Measurements from ENCODE around the gene FUT1. TPM values are rescaled to one million over a fixed set of nuclear protein-coding genes. Genes with fewer than 3 reads are reported as not detected.

FUT1 gene
- total and polyA plus RNA-seq, 4 donors, result 0.48 to 6.8 (median 1.0) TPM

DNA sequence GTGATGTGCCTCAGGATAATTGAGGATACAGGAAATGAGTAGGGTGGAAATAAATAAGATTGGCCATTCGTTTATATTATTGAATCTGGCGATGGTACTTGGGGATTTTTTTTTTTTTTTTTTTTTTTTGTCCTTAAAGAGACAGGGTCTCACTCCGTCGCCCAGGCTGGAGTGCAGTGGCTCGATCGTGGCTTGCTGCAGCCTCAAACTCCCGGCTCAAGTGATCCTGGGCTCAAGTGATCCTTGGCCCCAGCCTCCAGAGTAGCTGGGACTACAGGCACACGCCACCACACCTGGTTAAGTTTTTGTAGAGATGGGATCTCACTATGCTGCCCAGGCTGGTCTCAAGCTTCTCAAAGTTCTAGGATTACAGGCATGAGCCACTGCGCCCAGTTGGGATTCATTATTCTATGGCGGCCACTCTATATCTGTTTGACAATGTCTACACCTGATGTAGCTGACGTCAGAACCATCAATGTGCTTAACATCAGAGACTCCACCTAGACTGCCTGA lies 30.2 kb downstream of the FUT1 start:
- peaks cover 0 to 10% (median 2%) of the 10 kb centered on the region in 4 donors for H3K4me1 ChIP-seq (ENCODE audit: control insufficient read depth in 4 of 4, insufficient read depth in 4 of 4, low read length in 3 of 4)
- no peak for DNase-seq (ENCODE audit: low spot score)

DNA sequence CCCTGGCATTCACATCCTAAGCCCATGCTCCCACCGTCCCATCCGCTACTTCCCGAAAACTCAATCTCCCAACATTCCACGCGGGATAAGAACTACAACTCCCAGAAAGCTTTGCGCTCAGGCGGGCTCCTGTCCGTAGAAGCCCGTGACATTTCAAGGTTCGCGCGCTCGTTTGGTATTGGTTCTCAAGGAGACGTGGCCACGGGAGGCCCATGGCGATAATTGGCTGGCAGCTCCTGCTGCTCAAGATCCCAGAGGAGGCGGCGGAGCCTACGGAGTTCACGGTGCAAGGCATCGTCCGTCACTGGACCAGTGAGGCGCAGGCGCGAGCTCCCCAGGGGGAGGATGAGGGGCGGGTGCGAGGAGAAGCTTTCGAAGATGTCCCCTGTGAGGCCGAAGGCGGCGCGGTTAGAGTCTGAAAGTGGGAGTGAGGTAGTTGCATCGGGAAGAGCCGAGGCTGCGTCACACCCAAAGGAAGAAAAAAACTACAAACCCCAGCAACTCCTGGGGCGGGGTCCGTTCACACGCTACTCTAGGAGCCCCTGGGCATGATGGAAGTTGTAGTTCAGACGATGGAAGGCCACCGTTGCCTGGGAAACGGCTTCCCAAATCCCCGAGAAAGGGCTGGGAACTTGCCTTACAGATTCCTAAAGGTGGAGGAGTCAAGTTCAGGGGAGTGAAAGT lies 31.7 kb downstream of the FUT1 start:
- no peak overlapping the region for H3K9ac ChIP-seq (ENCODE audit: low read depth in 1 of 2, low read length in 2 of 2)
- H3K9me3 ChIP-seq (ENCODE audit: control insufficient read depth in 4 of 4, low read length in 3 of 4), result no peaks in the 10 kb centered on the region
- peak overlapping the region; percentile 78 to 90 for H3K27ac ChIP-seq (ENCODE audit: low read depth in 1 of 2, low read length in 2 of 2)
- peak; percentile 96 for DNase-seq (ENCODE audit: low spot score)
- no peaks in the 10 kb centered on the region for H3K27me3 ChIP-seq (ENCODE audit: control insufficient read depth in 4 of 4, insufficient read depth in 4 of 4, low read length in 3 of 4)
- 11% methylated on average over 42 of the region's 42 CpGs for WGBS
- H3K36me3 ChIP-seq (ENCODE audit: control insufficient read depth in 4 of 4, insufficient read depth in 3 of 4, low read depth in 1 of 4, low read length in 3 of 4), result no peaks in the 10 kb centered on the region
- peak overlapping the region; percentile 43 to 80 (median 71) for H3K4me3 ChIP-seq (ENCODE audit: low read depth in 1 of 3, low read length in 3 of 3)
- H3K4me1 ChIP-seq (ENCODE audit: control insufficient read depth in 4 of 4, insufficient read depth in 4 of 4, low read length in 3 of 4), result peaks cover 0 to 10% (median 5%) of the 10 kb centered on the region in 4 donors
- peak; percentile 15 to 31 for TF ChIP-seq RXRA (IDR thresholded peaks at IDR 0.05)
- TF ChIP-seq FOXA1 (IDR thresholded peaks at IDR 0.05), result no peak
- TF ChIP-seq FOXA2 (IDR thresholded peaks at IDR 0.05), result no peak
- TF ChIP-seq SP1 (IDR thresholded peaks at IDR 0.05), result peak; percentile 94
- peak in 1 of 2 donors; percentile 24 for TF ChIP-seq JUND (IDR thresholded peaks at IDR 0.05)
- TF ChIP-seq, protein P1, sequence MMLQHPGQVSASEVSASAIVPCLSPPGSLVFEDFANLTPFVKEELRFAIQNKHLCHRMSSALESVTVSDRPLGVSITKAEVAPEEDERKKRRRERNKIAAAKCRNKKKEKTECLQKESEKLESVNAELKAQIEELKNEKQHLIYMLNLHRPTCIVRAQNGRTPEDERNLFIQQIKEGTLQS (IDR thresholded peaks at IDR 0.05), result no peak
- peak; percentile 68 for TF ChIP-seq YY1 (IDR thresholded peaks at IDR 0.05)
- TF ChIP-seq, protein P2, sequence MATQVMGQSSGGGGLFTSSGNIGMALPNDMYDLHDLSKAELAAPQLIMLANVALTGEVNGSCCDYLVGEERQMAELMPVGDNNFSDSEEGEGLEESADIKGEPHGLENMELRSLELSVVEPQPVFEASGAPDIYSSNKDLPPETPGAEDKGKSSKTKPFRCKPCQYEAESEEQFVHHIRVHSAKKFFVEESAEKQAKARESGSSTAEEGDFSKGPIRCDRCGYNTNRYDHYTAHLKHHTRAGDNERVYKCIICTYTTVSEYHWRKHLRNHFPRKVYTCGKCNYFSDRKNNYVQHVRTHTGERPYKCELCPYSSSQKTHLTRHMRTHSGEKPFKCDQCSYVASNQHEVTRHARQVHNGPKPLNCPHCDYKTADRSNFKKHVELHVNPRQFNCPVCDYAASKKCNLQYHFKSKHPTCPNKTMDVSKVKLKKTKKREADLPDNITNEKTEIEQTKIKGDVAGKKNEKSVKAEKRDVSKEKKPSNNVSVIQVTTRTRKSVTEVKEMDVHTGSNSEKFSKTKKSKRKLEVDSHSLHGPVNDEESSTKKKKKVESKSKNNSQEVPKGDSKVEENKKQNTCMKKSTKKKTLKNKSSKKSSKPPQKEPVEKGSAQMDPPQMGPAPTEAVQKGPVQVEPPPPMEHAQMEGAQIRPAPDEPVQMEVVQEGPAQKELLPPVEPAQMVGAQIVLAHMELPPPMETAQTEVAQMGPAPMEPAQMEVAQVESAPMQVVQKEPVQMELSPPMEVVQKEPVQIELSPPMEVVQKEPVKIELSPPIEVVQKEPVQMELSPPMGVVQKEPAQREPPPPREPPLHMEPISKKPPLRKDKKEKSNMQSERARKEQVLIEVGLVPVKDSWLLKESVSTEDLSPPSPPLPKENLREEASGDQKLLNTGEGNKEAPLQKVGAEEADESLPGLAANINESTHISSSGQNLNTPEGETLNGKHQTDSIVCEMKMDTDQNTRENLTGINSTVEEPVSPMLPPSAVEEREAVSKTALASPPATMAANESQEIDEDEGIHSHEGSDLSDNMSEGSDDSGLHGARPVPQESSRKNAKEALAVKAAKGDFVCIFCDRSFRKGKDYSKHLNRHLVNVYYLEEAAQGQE (IDR thresholded peaks at IDR 0.05), result no peak
- no peak for TF ChIP-seq NR2F2 (IDR thresholded peaks at IDR 0.05)
- TF ChIP-seq, protein P3, sequence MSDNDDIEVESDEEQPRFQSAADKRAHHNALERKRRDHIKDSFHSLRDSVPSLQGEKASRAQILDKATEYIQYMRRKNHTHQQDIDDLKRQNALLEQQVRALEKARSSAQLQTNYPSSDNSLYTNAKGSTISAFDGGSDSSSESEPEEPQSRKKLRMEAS (IDR thresholded peaks at IDR 0.05), result no peak

More for the DNA sequence above, 30.2 kb downstream of the FUT1 start:
- TF ChIP-seq NR2F2 (IDR thresholded peaks at IDR 0.05) (no peak), GABPA (IDR thresholded peaks at IDR 0.05 in 1 of 2, conservative IDR thresholded peaks at IDR 0.05 in 1 of 2) (no peak), TAF1 (conservative IDR thresholded peaks at IDR 0.05) (no peak), JUND (IDR thresholded peaks at IDR 0.05) (no peak), FOXA2 (IDR thresholded peaks at IDR 0.05) (no peak), HNF4A (conservative IDR thresholded peaks at IDR 0.05) (no peak), SP1 (IDR thresholded peaks at IDR 0.05) (no peak), RAD21 (IDR thresholded peaks at IDR 0.05) (no peak)
- TF ChIP-seq, protein P4, sequence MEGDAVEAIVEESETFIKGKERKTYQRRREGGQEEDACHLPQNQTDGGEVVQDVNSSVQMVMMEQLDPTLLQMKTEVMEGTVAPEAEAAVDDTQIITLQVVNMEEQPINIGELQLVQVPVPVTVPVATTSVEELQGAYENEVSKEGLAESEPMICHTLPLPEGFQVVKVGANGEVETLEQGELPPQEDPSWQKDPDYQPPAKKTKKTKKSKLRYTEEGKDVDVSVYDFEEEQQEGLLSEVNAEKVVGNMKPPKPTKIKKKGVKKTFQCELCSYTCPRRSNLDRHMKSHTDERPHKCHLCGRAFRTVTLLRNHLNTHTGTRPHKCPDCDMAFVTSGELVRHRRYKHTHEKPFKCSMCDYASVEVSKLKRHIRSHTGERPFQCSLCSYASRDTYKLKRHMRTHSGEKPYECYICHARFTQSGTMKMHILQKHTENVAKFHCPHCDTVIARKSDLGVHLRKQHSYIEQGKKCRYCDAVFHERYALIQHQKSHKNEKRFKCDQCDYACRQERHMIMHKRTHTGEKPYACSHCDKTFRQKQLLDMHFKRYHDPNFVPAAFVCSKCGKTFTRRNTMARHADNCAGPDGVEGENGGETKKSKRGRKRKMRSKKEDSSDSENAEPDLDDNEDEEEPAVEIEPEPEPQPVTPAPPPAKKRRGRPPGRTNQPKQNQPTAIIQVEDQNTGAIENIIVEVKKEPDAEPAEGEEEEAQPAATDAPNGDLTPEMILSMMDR (IDR thresholded peaks at IDR 0.05; ENCODE audit: low read depth, low read length, missing input control), result no peak
- TF ChIP-seq, protein P2 (IDR thresholded peaks at IDR 0.05), result no peak
- TF ChIP-seq, protein P1 (IDR thresholded peaks at IDR 0.05), result no peak
- TF ChIP-seq, protein P3 (IDR thresholded peaks at IDR 0.05), result no peak
- H3K27me3 ChIP-seq (ENCODE audit: control insufficient read depth in 4 of 4, insufficient read depth in 4 of 4, low read length in 3 of 4), result no peaks in the 10 kb centered on the region
- H3K9me3 ChIP-seq (ENCODE audit: control insufficient read depth in 4 of 4, low read length in 3 of 4), result no peaks in the 10 kb centered on the region
- no peaks in the 10 kb centered on the region for H3K36me3 ChIP-seq (ENCODE audit: control insufficient read depth in 4 of 4, insufficient read depth in 3 of 4, low read depth in 1 of 4, low read length in 3 of 4)
- H3K9ac ChIP-seq (ENCODE audit: low read depth in 1 of 2, low read length in 2 of 2), result no peak overlapping the region
- 85% methylated on average over 11 of the region's 11 CpGs for WGBS
- H3K4me3 ChIP-seq (ENCODE audit: low read depth in 1 of 3, low read length in 3 of 3), result no peak overlapping the region
- H3K27ac ChIP-seq (ENCODE audit: low read depth in 1 of 2, low read length in 2 of 2), result no peak overlapping the region

Measured in liver (tissue), 9 donors.